SK-N-SH treated with all-trans-retinoic acid at 6 μM for 48 hours (cell line): ENCODE measurements around the gene LHFPL3.

Experiments
- ATAC-seq: fragments of 200-7000 bp; cut with Tn5 transposase; 3 replicates; pipeline ENCODE4 v1.9.1; 2020; ENCODE audit warnings: mild to moderate bottlenecking, moderate library complexity
- ARNTL ChIP-seq: fragments of 450-650 bp; formaldehyde crosslinking; IDR thresholded peaks from 2 replicates; pipeline ENCODE4 v1.5.0; 2020; ENCODE audit warnings: low read depth, mild to moderate bottlenecking, moderate library complexity, borderline replicate concordance
- BACH2 ChIP-seq: fragments of 250-450 bp; sonication (Bioruptor Pico); IDR thresholded peaks from 2 replicates; pipeline ENCODE4 v1.9.0; 2021; ENCODE audit warnings: mild to moderate bottlenecking, borderline replicate concordance
- CREB5 ChIP-seq: fragments of 250-450 bp; sonication (Bioruptor Pico); IDR thresholded peaks from 2 replicates; pipeline ENCODE4 v1.5.1; 2020; ENCODE audit warnings: low read depth, mild to moderate bottlenecking, moderate library complexity
- CSDC2 ChIP-seq: fragments of 250-450 bp; sonication (Bioruptor Pico); IDR thresholded peaks from 2 replicates; pipeline ENCODE4 v1.5.0; 2020; ENCODE audit warnings: mild to moderate bottlenecking, moderate library complexity
- CSRNP3 ChIP-seq: fragments of 250-450 bp; sonication (Bioruptor Pico); IDR thresholded peaks from 2 replicates; pipeline ENCODE4 v1.5.1; 2021; ENCODE audit warnings: mild to moderate bottlenecking, moderate library complexity
- ESRRG ChIP-seq: fragments of 250-450 bp; sonication (Bioruptor Pico); IDR thresholded peaks from 2 replicates; pipeline ENCODE4 v1.6.1; 2021; ENCODE audit warnings: mild to moderate bottlenecking
- GLIS3 ChIP-seq: fragments of 250-450 bp; sonication (Bioruptor Pico); IDR thresholded peaks from 2 replicates; pipeline ENCODE4 v1.5.0; 2020; ENCODE audit warnings: mild to moderate bottlenecking, moderate library complexity
- ISL1 ChIP-seq: fragments of 250-450 bp; sonication (Bioruptor Pico); IDR thresholded peaks from 2 replicates; pipeline ENCODE4 v2.1.2; 2022; ENCODE audit warnings: mild to moderate bottlenecking, moderate library complexity
- OSR1 ChIP-seq: fragments of 250-450 bp; sonication (Bioruptor Pico); IDR thresholded peaks from 2 replicates; pipeline ENCODE4 v1.8.0; 2022; ENCODE audit warnings: moderate library complexity, mild to moderate bottlenecking, inconsistent platforms
- PATZ1 ChIP-seq: fragments of 250-450 bp; sonication (Bioruptor Pico); IDR thresholded peaks from 2 replicates; pipeline ENCODE4 v1.8.0; 2020; ENCODE audit warnings: mild to moderate bottlenecking, moderate library complexity, borderline replicate concordance
- POU6F1 ChIP-seq: fragments of 250-450 bp; sonication (Bioruptor Pico); IDR thresholded peaks from 2 replicates; pipeline ENCODE4 v1.8.0; 2021; ENCODE audit warnings: low read depth, mild to moderate bottlenecking, moderate library complexity, borderline replicate concordance
- SNAI2 ChIP-seq: fragments of 250-450 bp; sonication (Bioruptor Pico); IDR thresholded peaks from 2 replicates; pipeline ENCODE4 v1.5.0; 2020; ENCODE audit warnings: mild to moderate bottlenecking, moderate library complexity
- TCF4 ChIP-seq: fragments of 250-450 bp; sonication (Bioruptor Pico); IDR thresholded peaks from 2 replicates; pipeline ENCODE4 v1.8.0; 2021; ENCODE audit warnings: mild to moderate bottlenecking, moderate library complexity, borderline replicate concordance
- TOX ChIP-seq: fragments of 250-450 bp; sonication (Bioruptor Pico); IDR thresholded peaks from 2 replicates; pipeline ENCODE4 v1.8.0; 2021; ENCODE audit warnings: mild to moderate bottlenecking, moderate library complexity, borderline replicate concordance
- TSHZ2 ChIP-seq: fragments of 250-450 bp; sonication (Bioruptor Pico); IDR thresholded peaks from 2 replicates; pipeline ENCODE4 v1.5.0; 2020; ENCODE audit warnings: mild to moderate bottlenecking, moderate library complexity
- ZC3H10 ChIP-seq: fragments of 250-450 bp; sonication (Bioruptor Pico); IDR thresholded peaks from 2 replicates; pipeline ENCODE4 v1.5.1; 2021; ENCODE audit warnings: mild to moderate bottlenecking, moderate library complexity
- ZFP30 ChIP-seq: fragments of 450-650 bp; formaldehyde crosslinking; IDR thresholded peaks from 2 replicates; pipeline ENCODE4 v1.5.0; 2022; ENCODE audit warnings: mild to moderate bottlenecking, moderate library complexity
- ZNF565 ChIP-seq: fragments of 450-650 bp; formaldehyde crosslinking; conservative IDR thresholded peaks from 2 replicates; pipeline ENCODE4 v1.5.0; 2020; ENCODE audit warnings: low read depth, mild to moderate bottlenecking, moderate library complexity
- ZNF70 ChIP-seq: fragments of 450-650 bp; formaldehyde crosslinking; IDR thresholded peaks from 2 replicates; pipeline ENCODE4 v1.5.0; 2020; ENCODE audit warnings: mild to moderate bottlenecking, moderate library complexity
- ZNF8 ChIP-seq: fragments of 450-650 bp; formaldehyde crosslinking; IDR thresholded peaks from 2 replicates; pipeline ENCODE4 v1.5.0; 2020; ENCODE audit warnings: mild to moderate bottlenecking, moderate library complexity

The LHFPL3 gene

GRCh38 chr7:104569751-104570150 lies 241.3 kb downstream of the LHFPL3 start:
- ATAC-seq = no peak
- TF ChIP-seq ZNF8 (CRISPR knock-in tag) (no peak), SNAI2 (CRISPR knock-in tag) (no peak), ZNF565 (CRISPR knock-in tag) (no peak), ZFP30 (no peak), POU6F1 (no peak), CREB5 (CRISPR knock-in tag) (no peak), ZNF70 (CRISPR knock-in tag) (no peak), CSRNP3 (CRISPR knock-in tag) (no peak), OSR1 (CRISPR knock-in tag) (no peak), ARNTL (CRISPR knock-in tag) (no peak), ISL1 (no peak), TSHZ2 (CRISPR knock-in tag) (no peak), TOX (CRISPR knock-in tag) (no peak), PATZ1 (no peak), GLIS3 (CRISPR knock-in tag) (no peak), ZC3H10 (CRISPR knock-in tag) (no peak), ESRRG (CRISPR knock-in tag) (no peak)

GRCh38 chr7:104572554-104572953 lies 244.2 kb downstream of the LHFPL3 start:
- TF ChIP-seq ISL1 (no peak), TOX (CRISPR knock-in tag) (no peak), BACH2 (no peak), POU6F1 (no peak), ZNF565 (CRISPR knock-in tag) (no peak), OSR1 (CRISPR knock-in tag) (no peak), TCF4 (CRISPR knock-in tag) (no peak), CSDC2 (no peak), CSRNP3 (CRISPR knock-in tag) (no peak), ZNF70 (CRISPR knock-in tag) (no peak)
- ATAC-seq = no peak
